Tibial nerve (tissue), 4 donors: ENCODE data around the gene SLC25A44. TPM values are rescaled to one million over a fixed set of nuclear protein-coding genes. Genes with fewer than 3 reads are reported as not detected.

Experiments used
- DNase-seq, 2 donors: peaks; one replicate each; pipeline ENCODE4 v3.0.0-alpha.2; 2019; ENCODE audit warnings: low spot score in 2 of 2
- H3K27ac ChIP-seq, 4 donors: fragments of 200-600 bp; sonication (generic) in 3 of 4; one replicate each; pipeline ENCODE4 v1.5.1; 2017 to 2019; ENCODE audit warnings: mild to moderate bottlenecking in 1 of 4
- H3K27me3 ChIP-seq, 2 donors: fragments of 200-600 bp; sonication (generic) in 1 of 2; one replicate each; pipeline versions ENCODE4 v1.5.1 to v1.6.0; 2017 to 2019
- H3K36me3 ChIP-seq, 3 donors: fragments of 200-600 bp; sonication (generic); one replicate each; pipeline ENCODE4 v1.5.1; 2018 to 2019
- H3K4me1 ChIP-seq, 4 donors: fragments of 200-600 bp; sonication (generic) in 3 of 4; one replicate each; pipeline ENCODE4 v1.5.1; 2017 to 2019
- H3K4me3 ChIP-seq, 4 donors: fragments of 200-600 bp; sonication (generic) in 3 of 4; one replicate each; pipeline ENCODE4 v1.5.1; 2017 to 2019; ENCODE audit warnings: mild to moderate bottlenecking in 1 of 4, moderate library complexity in 1 of 4
- H3K9me3 ChIP-seq, 4 donors: fragments of 200-600 bp; sonication (generic) in 3 of 4; one replicate each; pipeline ENCODE4 v1.5.1; 2017 to 2019
- EP300 ChIP-seq, 2 donors: sonication (generic); formaldehyde crosslinking; IDR thresholded peaks; one replicate each; pipeline ENCODE4 v1.6.1; 2017; ENCODE audit warnings: antibody characterized with exemption in 2 of 2, mild to moderate bottlenecking in 1 of 2
- POLR2A ChIP-seq, 2 donors: fragments of 450-650 bp; IDR thresholded peaks; one replicate each; pipeline ENCODE4 v1.6.1; 2017; ENCODE audit warnings: antibody characterized with exemption in 2 of 2, mild to moderate bottlenecking in 2 of 2, moderate library complexity in 2 of 2
- WGBS, 2 donors: methylation state at CpG; one replicate each; pipeline ENCODE4 v1.1.5; 2018; 5-methylcytosine and 5-hydroxymethylcytosine counted together
- total RNA-seq, 4 donors: library from RNA; depleted of rRNA; stranded (reverse); fragments of >200 nt; gene quantifications; one replicate each; pipeline ENCODE4 v1.1.0, GENCODE V29; 2016
- TF ChIP-seq, protein P1 (sequence below), 5 experiments: fragments of 200-600 bp in 3 of 5; fragments of 450-650 bp in 2 of 5; sonication (generic) in 3 of 5; IDR thresholded peaks; one replicate each; pipeline ENCODE4 v1.5.1; 2016 to 2019; ENCODE audit warnings: antibody characterized with exemption in 5 of 5, mild to moderate bottlenecking in 3 of 5, moderate library complexity in 2 of 5

SLC25A44 gene, protein sequence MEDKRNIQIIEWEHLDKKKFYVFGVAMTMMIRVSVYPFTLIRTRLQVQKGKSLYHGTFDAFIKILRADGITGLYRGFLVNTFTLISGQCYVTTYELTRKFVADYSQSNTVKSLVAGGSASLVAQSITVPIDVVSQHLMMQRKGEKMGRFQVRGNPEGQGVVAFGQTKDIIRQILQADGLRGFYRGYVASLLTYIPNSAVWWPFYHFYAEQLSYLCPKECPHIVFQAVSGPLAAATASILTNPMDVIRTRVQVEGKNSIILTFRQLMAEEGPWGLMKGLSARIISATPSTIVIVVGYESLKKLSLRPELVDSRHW
- 10 to 100 TPM in 3 of 4 donors, 1 to 10 TPM in 1; 9.4 to 25.5 (median 13.6) TPM for total RNA-seq

DNA sequence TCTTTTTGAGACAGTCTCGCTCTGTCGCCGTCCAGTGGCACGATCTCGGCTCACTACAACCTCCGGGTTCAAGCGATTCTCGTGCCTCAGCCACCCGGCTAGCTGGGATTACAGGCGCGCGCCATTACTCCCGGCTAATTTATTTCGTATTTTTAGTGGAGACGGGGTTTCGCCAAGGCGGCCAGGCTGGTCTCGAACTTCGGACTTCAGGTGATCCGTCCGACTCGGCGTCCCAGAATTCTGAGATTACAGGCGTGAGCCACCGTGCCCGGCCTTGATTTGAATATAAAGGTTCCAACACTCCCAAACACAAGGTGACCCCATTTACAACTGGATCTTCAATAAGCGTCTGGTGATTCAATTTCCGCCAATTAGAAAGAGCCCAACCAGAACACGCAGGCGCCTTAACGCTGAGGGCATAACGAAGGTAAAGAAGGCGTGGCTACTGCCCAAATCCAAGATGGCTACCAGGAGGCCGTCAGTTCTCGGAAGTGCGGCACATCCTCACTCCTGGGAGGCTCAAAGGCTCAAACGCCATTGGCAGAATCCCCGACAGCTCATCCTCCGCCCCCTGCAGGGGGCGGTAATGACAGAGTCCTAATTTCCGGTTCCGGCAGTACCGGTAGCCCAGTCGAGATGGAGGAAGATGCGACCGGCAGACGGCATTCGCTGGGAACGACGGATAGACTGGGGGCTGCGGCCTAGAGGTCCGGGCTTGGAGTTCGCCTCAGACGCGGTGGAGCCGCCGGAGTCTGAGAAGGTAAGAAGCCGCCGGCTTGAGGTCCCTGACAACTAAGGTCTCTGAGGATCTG, at the start of gene SLC25A44:
SLC25A44 (plus strand) TSS at position 617 of the 812 bp plus-strand sequence. CDS start 5,744 bp downstream, outside the sequence.
- peak; percentile 90 to 96 for DNase-seq
- Histone ChIP-seq H3K27me3 (no peaks in the 10 kb centered on the region), H3K9me3 (no peaks in the 10 kb centered on the region), H3K27ac (peak within 1 kb of the TSS; percentile 66 to 89 (median 78)), H3K4me3 (peak within 1 kb of the TSS; percentile 61 to 97 (median 80)), H3K4me1 (peaks cover 0 to 31% (median 8%) of the 10 kb centered on the region in 4 donors), H3K36me3 (peaks cover 0 to 14% (median 0%) of the 10 kb centered on the region in 3 donors)
- 5 to 6% methylated on average over 48 to 59 of the region's 59 CpGs for WGBS, 2 donors
- TF ChIP-seq POLR2A (IDR thresholded peaks at IDR 0.05) (peak in 1 of 2 donors; percentile 66), EP300 (IDR thresholded peaks at IDR 0.05) (peak; percentile 84 to 97)
- TF ChIP-seq, protein P1, sequence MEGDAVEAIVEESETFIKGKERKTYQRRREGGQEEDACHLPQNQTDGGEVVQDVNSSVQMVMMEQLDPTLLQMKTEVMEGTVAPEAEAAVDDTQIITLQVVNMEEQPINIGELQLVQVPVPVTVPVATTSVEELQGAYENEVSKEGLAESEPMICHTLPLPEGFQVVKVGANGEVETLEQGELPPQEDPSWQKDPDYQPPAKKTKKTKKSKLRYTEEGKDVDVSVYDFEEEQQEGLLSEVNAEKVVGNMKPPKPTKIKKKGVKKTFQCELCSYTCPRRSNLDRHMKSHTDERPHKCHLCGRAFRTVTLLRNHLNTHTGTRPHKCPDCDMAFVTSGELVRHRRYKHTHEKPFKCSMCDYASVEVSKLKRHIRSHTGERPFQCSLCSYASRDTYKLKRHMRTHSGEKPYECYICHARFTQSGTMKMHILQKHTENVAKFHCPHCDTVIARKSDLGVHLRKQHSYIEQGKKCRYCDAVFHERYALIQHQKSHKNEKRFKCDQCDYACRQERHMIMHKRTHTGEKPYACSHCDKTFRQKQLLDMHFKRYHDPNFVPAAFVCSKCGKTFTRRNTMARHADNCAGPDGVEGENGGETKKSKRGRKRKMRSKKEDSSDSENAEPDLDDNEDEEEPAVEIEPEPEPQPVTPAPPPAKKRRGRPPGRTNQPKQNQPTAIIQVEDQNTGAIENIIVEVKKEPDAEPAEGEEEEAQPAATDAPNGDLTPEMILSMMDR (IDR thresholded peaks at IDR 0.05) = peak; percentile 52 to 81 (median 74)

DNA sequence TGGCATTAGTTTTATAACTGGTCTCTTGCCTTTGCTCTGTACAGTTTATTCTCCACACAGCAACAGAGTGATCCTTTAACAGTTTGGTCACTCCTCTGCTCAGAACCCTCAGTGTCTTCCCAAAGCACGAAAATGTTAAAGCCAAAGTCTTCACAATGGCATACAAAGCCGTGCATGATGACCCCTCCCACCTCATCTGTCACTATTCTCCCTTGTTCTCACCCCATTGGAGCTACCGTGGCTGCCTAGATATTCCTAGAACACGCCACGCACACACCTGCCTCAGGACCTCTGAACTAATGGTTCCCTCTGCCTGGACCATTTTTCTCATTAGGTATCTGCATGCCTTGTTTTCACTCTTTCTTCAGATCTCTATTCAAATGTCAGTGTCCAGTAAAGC, 49.2 kb upstream of the SLC25A44 start:
- TF ChIP-seq POLR2A (IDR thresholded peaks at IDR 0.05) = no peak
- TF ChIP-seq, protein P1 (IDR thresholded peaks at IDR 0.05) = no peak
- H3K36me3 ChIP-seq = peaks cover 0 to 6% (median 0%) of the 10 kb centered on the region in 3 donors
- H3K9me3 ChIP-seq = no peaks in the 10 kb centered on the region
- WGBS, 2 donors = 52 to 61% methylated on average over 5 of the region's 5 CpGs
- H3K27ac ChIP-seq = no peak overlapping the region
- no peak for DNase-seq
- H3K4me3 ChIP-seq = no peak overlapping the region
- H3K27me3 ChIP-seq = peaks cover 0 to 7% of the 10 kb centered on the region in 2 donors
- H3K4me1 ChIP-seq = peaks cover 0 to 49% (median 21%) of the 10 kb centered on the region in 4 donors

DNA sequence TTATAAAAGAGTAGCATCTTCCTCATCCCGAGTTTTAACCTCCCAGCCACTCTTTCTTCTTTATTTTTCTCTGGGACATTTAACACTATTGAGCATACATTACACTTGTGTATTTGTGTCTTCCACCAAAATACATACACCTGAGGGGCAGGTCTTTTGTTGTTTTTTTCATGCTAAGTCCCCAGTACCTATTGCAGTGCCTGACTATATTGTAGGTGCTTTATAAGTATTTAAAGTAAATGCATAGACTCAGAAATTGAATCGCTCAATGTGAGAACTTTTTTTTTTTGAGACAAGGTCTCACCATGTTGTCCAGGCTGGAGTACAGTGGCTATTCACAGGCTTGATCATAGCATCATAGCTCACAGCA, 48.3 kb upstream of the SLC25A44 start:
- DNase-seq = no peak
- no peak overlapping the region for H3K27ac ChIP-seq
- WGBS, 2 donors = 57 to 66% methylated on average over 2 of the region's 2 CpGs
- no peaks in the 10 kb centered on the region for H3K9me3 ChIP-seq
- TF ChIP-seq EP300 (IDR thresholded peaks at IDR 0.05) = no peak
- TF ChIP-seq POLR2A (IDR thresholded peaks at IDR 0.05) = no peak
- TF ChIP-seq, protein P1 (IDR thresholded peaks at IDR 0.05) = no peak
- no peak overlapping the region for H3K4me3 ChIP-seq
- peaks cover 0 to 40% (median 21%) of the 10 kb centered on the region in 4 donors for H3K4me1 ChIP-seq
- peaks cover 0 to 14% of the 10 kb centered on the region in 2 donors for H3K27me3 ChIP-seq
- H3K36me3 ChIP-seq = no peaks in the 10 kb centered on the region

DNA sequence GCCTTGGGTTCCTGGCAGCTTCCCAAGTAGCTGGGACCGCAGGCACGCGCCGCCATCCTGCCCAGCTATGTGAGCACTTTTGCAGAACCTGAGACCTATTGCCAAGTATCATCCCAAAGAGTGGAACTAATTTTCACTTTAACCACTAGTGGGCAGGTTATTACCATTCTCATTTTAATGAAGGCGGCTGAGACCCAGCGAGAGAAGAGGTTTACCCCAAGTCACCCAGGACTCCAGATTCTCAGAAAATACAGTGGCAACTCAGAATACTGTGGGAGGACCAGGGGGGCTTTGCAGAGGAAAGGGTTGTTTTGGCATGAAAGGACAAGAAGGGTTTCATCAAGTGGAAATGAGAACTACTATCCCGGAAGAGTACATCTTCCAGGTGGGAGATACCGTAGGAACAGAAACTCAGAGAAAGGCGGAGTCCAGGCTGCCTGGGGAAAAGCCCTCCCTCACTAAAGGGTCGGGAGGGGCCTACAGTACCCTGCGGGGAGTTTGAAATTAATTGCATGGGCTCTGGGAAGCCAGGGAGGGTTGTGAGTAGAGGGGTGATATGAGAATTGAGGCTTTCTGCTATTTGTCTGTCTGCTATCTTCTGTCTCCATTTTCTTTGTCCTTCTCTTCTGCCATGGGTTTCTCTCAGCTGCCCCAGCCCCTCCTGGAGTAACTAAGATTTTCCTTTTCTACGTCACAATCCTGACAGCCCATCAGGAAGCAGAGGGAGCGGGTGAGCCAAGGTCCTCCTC, 47.7 kb upstream of the SLC25A44 start:
- peaks cover 0 to 14% of the 10 kb centered on the region in 2 donors for H3K27me3 ChIP-seq
- H3K36me3 ChIP-seq = no peaks in the 10 kb centered on the region
- TF ChIP-seq, protein P1 (IDR thresholded peaks at IDR 0.05) = peak; percentile 40 to 82 (median 54)
- TF ChIP-seq EP300 (IDR thresholded peaks at IDR 0.05) (peak in 1 of 2 donors; percentile 20), POLR2A (IDR thresholded peaks at IDR 0.05) (no peak)
- WGBS, 2 donors = 8 to 14% methylated on average over 13 of the region's 13 CpGs
- H3K9me3 ChIP-seq = no peaks in the 10 kb centered on the region
- H3K4me3 ChIP-seq = no peak overlapping the region
- H3K4me1 ChIP-seq = peaks cover 0 to 37% (median 23%) of the 10 kb centered on the region in 4 donors
- peak in 1 of 2 donors; percentile 38 for DNase-seq
- H3K27ac ChIP-seq = peak overlapping the region in 2 of 4 donors; percentile 1 to 21
